ENCODE results near the gene OR12D1.
"Not testable (repeated sequence)": the region's sequence is repeated elsewhere in the genome, so short reads cannot be mapped to it uniquely, and the experiment has no call there.

OR12D1 gene

GRCh38 chr6:29414588-29414987 is at the start of gene OR12D1:
TSS of gene OR12D1 (plus strand) at chr6:29414928.
- no peak for DNase-seq

- no peak for DNase-seq
Measured at GRCh38 chr6:29368765-29369164, 46.0 kb upstream of the OR12D1 start, which contains the start of gene OR5V1. TSS of gene OR5V1 (minus strand) at chr6:29368865. CDS start at chr6:29356195, 12,670 bp downstream.

- DNase-seq = no peak
Measured at GRCh38 chr6:29375191-29375590, 39.5 kb upstream of the OR12D1 start, which contains the start of gene OR12D3. TSS of gene OR12D3 (minus strand) at chr6:29375291. CDS start at chr6:29375287, 4 bp downstream.

GRCh38 chr6:29376003-29376402 is 38.7 kb upstream of the OR12D1 start:
- DNase-seq = no peak

GRCh38 chr6:29388533-29388932 is 26.2 kb upstream of the OR12D1 start:
- DNase-seq = no peak

GRCh38 chr6:29395331-29395730 is 19.4 kb upstream of the OR12D1 start, which contains the start of gene OR12D2:
TSS of gene OR12D2 (plus strand) at chr6:29395631. CDS start at chr6:29396700, 1,069 bp downstream.
- DNase-seq = no peak

- no peak for DNase-seq
Measured at GRCh38 chr6:29399525-29399924, 15.2 kb upstream of the OR12D1 start.

- no peak for DNase-seq
Measured at GRCh38 chr6:29403801-29404200, 10.9 kb upstream of the OR12D1 start.

GRCh38 chr6:29419516-29419915 is 4.8 kb downstream of the OR12D1 start:
- DNase-seq = no peak

- DNase-seq = no peak
Measured at GRCh38 chr6:29424168-29424567, 9.4 kb downstream of the OR12D1 start.

- DNase-seq = no peak
Measured at GRCh38 chr6:29424575-29424974, 9.8 kb downstream of the OR12D1 start.

GRCh38 chr6:29425075-29425474 is 10.3 kb downstream of the OR12D1 start:
- no peak for DNase-seq

- no peak for DNase-seq
Measured at GRCh38 chr6:29426654-29427053, 11.9 kb downstream of the OR12D1 start.

GRCh38 chr6:29436730-29437129 is 22.0 kb downstream of the OR12D1 start:
- DNase-seq = not testable (repeated sequence)

- DNase-seq = no peak
Measured at GRCh38 chr6:29439006-29439405, 24.3 kb downstream of the OR12D1 start, which contains the start of gene OR10C1. TSS of gene OR10C1 (plus strand) at chr6:29439306. CDS start at chr6:29440016, 710 bp downstream.

- no peak for DNase-seq
Measured at GRCh38 chr6:29442719-29443118, 28.0 kb downstream of the OR12D1 start.

GRCh38 chr6:29444031-29444430 is 29.3 kb downstream of the OR12D1 start:
- not testable (repeated sequence) for DNase-seq

- no peak for DNase-seq
Measured at GRCh38 chr6:29447670-29448069, 32.9 kb downstream of the OR12D1 start.

- no peak for DNase-seq
Measured at GRCh38 chr6:29451471-29452193, 36.9 kb downstream of the OR12D1 start.

GRCh38 chr6:29456971-29457370 is 42.2 kb downstream of the OR12D1 start, which contains the start of the genes OR11A1 and OR2H1:
TSS of gene OR11A1 (minus strand) at chr6:29457071. CDS start at chr6:29427641, 29,430 bp downstream.
TSS of gene OR2H1 (plus strand) at chr6:29457155. CDS start at chr6:29461770, 4,615 bp downstream.
- no peak for DNase-seq

- no peak for DNase-seq
Measured at GRCh38 chr6:29461021-29461814, 46.5 kb downstream of the OR12D1 start.

GRCh38 chr6:29462022-29462421 is 47.3 kb downstream of the OR12D1 start:
- DNase-seq = no peak

- no peak for DNase-seq
Measured at GRCh38 chr6:29465279-29465678, 50.6 kb downstream of the OR12D1 start.

- no peak for DNase-seq
Measured at GRCh38 chr6:29465801-29466200, 51.1 kb downstream of the OR12D1 start.
